ENCODE results near the gene HAL.

- TF ChIP-seq, protein P1, sequence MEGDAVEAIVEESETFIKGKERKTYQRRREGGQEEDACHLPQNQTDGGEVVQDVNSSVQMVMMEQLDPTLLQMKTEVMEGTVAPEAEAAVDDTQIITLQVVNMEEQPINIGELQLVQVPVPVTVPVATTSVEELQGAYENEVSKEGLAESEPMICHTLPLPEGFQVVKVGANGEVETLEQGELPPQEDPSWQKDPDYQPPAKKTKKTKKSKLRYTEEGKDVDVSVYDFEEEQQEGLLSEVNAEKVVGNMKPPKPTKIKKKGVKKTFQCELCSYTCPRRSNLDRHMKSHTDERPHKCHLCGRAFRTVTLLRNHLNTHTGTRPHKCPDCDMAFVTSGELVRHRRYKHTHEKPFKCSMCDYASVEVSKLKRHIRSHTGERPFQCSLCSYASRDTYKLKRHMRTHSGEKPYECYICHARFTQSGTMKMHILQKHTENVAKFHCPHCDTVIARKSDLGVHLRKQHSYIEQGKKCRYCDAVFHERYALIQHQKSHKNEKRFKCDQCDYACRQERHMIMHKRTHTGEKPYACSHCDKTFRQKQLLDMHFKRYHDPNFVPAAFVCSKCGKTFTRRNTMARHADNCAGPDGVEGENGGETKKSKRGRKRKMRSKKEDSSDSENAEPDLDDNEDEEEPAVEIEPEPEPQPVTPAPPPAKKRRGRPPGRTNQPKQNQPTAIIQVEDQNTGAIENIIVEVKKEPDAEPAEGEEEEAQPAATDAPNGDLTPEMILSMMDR (conservative IDR thresholded peaks at IDR 0.05; ENCODE audit: low read depth, low read length): no peak
- TF ChIP-seq RAD21 (IDR thresholded peaks at IDR 0.05; ENCODE audit: low read length): no peak
These were observed 38.6 kb upstream of the HAL start for GRCh38 chr12:96034621-96035282.
